GM21619 (cell line): ENCODE data around the gene ASTE1.
"Not testable (repeated sequence)": the region's sequence is repeated elsewhere in the genome, so short reads cannot be mapped to it uniquely, and the experiment has no call there.

Source experiments
- ATAC-seq: cut with Tn5 transposase; IDR thresholded peaks from one replicate; pipeline ENCODE4 v1.9.1; 2021; ENCODE audit not compliant: unreplicated experiment

Gene ASTE1, protein sequence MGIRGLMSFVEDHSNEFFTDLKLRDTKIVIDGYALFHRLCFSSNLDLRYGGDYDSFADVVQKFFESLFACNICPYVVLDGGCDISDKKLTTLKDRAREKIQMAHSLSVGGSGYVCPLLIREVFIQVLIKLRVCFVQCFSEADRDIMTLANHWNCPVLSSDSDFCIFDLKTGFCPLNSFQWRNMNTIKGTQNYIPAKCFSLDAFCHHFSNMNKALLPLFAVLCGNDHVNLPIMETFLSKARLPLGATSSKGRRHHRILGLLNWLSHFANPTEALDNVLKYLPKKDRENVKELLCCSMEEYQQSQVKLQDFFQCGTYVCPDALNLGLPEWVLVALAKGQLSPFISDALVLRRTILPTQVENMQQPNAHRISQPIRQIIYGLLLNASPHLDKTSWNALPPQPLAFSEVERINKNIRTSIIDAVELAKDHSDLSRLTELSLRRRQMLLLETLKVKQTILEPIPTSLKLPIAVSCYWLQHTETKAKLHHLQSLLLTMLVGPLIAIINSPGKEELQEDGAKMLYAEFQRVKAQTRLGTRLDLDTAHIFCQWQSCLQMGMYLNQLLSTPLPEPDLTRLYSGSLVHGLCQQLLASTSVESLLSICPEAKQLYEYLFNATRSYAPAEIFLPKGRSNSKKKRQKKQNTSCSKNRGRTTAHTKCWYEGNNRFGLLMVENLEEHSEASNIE

DNA sequence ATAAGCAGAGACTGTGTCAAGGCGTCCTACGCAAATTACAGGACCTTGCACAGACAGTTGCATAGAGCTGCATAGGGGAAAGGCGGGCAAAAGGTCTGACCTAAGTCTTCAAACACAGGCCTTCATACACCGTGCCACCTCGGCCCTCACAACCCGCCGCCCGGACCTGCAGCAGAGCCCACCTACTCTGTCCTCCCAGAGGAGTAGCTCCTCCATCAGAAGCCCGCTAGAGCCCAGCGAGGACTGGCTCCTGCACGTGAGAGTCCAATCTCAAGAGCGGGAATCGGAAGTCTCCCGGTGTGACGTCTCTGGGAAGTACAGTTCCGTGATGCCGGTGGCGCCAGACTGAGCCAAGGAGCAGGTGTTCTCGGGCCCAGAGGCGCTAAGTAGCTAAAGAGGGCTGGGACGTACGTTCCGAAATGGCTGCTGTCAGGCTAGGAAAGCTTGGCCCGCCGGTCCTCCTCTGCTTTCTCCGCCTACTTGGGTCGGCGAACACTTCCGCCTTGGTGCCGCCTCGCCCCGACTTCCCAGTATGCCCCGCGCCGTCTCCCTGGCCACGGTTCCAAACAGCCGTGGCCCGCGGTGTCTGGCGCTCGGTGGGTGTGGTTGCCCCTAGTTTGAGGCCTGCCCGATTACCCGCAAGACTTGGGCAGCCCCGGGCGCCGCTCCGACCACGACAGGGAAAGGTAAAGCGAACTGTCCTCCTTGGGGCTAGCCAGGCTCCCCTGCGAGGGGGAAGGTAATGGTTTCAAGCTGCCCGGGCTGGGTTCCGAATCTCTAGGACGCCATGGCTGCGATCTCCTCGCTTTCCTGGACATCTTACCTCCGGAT, at the start of gene ASTE1, which contains the start of gene NEK11:
ASTE1 (minus strand) TSS at position 505 of the 831 bp plus-strand sequence. CDS start 1,519 bp downstream, outside the sequence.
NEK11 (plus strand) TSS at position 557 of the 831 bp plus-strand sequence. CDS start 2,832 bp downstream, outside the sequence.
- peak; percentile 98 for ATAC-seq

DNA sequence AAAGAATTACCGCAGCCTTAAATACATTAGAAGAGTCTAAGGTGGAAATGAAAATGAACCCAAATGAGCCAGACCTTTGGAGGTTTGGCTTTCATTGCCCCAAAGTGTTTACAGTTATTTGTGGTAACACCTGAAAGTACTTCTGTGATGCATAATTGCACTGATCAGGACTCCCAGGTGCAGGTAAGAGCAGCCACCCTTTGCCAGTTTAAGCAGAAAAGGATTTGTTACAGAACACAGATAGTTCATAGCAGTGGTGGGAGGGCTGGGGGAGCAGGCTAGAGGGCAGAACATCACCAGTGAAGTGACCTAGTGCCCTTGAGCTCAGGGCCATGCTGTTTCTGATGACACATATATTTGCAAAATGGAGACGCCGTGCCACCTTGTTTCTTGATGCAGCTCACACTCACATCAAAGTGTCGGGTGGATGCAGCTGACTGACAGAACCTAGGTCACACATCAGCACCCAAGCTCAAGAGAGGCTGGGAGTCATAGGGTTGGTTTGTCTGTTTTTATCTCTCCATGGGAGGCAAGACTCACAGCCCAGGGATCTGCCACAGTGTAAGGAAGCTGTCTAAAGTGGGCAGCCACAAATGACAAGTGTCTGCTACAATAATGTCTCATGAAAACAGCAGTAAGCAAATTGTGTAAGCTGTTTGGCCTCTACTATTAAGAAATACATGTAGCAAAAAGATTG, 49.2 kb upstream of the ASTE1 start:
- ATAC-seq, result no peak

DNA sequence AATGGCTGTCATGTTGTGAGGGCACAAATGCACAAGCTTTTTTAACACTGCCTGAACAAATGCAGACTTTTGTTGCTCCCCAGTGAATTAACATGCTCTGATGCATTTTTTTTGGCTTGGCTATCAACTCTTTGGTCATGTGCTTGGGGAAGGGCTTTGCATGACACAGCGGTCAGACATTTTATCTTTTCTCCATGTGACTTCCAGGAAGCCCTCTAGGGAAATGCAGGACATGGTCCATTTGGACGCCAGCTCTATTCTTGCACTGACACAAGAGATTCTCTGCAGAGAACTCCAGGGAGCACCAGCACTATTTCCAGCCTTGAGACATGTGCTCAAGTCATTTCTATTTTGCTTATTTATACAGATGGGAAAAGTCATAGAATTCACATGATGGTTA, 46.2 kb upstream of the ASTE1 start:
- ATAC-seq, result no peak

DNA sequence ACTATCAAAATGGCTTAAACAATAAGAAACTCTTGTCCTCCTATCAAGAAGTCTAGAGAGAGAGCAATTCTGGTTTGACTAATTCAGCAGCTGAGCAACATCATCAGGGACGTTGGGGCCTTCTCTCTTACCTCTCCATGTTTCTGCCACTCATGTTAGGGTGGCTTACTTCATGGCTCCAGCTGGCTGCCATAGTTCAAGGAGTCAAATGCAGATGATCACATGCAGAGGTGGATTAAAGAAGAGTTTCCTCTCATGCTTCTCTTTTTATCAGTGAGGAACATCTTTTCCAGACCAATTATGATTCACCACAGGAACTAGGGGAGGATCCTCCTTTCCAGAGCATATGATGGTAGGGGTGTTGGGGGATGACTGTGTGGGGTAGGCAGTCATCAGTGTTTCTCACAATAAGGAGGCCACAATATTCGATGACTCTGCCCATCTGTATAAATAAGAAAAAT, 45.5 kb upstream of the ASTE1 start:
- ATAC-seq, result no peak

DNA sequence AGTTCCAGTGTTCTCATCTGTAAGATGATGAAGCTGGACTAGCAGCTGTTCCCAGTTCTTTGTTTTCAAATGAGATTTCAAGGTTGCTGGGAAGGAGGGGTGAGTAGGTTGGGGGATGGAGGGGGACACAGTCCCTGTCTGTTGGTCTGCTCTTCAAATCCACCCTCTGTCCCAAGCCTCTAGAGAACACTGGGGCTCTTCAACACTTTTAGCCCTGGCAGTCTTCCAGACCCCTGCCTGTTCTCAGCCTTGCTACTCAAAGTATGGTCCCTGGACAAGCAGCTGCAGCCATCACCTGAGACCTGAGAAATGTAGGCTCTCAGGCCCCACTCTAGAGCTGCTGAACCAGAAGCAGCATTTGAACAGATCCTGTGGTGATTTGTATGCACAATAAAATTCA, 41.4 kb upstream of the ASTE1 start:
- ATAC-seq, result no peak

DNA sequence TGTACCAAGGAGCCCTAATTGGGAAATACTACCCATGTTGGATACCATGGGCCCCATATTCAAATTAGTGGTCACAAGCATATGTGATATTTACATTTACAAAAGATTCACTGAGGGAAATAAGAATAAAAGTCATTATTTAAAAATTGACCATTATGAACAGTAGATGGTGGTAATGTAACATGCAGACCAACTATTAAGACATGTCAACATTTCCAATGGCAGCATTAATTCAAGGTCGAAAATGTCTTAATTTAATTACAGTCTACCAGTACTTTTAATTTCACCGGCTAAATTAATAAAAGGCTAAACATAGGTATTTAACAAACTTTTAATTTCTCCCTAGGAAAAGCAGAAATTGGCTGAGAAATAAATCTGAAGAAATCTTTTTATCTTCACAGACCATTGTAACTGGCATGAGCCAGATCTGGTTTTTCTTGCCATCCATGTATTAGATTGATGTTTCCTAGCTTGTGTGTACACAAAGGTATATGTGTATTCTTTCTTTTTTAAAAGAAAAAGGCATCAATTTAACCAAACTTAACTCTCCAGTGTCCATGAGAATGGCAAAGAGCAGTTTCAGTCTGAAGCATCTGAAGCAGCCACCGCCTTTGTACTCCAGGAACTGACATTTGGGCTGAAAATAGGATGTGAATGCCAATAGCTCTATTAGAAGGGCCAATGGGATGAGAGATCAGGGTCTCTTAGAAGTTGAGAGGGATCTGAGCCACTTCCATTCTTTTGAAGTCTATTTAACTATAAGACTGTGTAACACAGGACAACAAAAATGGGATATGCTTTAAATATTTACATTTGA, 26.6 kb upstream of the ASTE1 start:
- no peak for ATAC-seq

DNA sequence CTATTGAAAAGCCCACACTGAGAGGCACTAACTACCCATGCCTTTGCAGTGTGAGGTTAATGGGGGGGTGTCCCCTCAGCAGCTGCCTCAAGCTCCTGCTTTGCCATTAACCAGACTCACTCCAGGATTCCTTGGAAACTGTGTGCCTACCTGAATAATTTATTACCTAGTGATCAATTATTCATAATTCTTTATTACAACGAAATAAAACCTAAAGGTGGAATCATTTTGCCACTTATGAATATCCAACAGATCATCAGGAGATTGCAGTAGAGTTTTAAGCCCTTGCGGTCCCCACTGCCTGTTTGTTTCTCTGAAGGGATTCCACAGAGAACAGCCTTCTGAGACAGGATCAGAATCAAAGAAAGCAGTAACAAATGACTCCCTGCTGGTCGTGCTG, 23.4 kb upstream of the ASTE1 start:
- ATAC-seq, result no peak

DNA sequence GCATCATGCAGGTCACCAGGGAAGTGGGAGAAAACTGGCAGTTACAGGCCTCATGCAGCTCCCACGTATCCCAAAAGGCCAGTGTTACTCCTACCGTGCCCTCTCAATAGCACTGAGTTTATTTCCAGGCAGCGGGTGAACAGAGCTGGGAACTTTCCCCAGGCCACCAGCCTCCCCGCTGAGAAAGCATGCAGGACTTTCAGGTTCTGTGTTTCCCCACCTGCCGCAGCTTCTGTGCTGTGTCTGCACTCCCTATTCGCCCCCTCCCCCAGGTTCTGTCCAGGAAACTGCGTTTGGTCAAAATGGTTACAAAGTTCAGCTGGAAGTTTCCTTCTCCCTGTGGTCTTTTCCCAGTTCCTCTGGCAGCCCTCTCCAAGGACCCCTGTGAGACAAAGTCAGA, 21.4 kb upstream of the ASTE1 start:
- ATAC-seq, result no peak

DNA sequence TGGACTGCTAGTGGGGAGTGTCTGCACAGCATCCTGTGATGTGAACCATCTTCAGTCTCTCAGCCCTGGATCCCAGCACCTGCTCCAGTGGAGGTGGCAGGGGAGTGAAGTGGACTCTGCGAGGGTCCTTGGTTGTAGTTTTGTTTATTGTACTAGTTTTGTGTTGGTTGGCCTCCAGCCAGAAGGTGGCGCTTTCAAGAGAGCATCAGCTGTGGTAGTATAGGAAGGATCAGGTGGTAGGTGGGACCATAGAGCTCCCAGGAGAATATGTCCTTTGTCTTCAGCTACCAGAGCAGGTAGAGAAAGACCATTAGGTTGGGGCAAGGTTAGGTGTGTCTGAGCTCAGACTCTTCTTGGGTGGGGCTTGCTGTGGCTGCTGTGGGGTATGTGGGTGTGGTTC, 21.0 kb upstream of the ASTE1 start:
- no peak for ATAC-seq

DNA sequence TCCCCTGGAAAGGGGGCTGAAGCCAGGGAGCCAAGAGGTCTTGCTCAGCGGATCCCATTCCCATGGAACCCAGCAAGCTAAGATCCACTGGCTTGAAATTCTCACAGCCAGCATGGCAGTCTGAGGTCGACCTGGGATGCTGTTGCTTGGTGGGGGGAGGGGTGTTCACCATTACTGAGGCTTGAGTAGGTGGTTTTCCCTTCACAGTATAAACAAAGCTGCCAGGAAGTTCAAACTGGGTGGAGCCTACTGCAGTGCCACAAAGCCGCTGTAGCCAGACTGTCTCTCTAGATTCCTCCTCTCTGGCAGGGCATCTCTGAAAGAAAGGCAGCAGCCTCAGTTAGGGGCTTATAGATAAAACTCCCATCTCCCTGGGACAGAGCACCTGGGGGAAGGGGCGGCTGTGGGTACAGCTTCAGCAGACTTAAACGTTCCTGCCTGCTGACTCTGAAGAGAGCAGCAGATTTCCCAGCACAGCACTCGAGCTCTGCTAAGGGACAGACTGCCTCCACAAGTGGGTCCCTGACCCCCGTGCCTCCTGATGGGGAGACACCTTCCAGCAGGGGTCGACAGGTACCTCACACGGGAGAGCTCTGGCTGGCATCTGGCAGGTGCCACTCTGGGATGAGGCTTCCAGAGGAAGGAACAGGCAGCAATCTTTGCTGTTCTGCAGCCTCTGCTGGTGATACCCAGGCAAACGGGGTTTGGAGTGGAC, 15.8 kb upstream of the ASTE1 start:
- not testable (repeated sequence) for ATAC-seq

DNA sequence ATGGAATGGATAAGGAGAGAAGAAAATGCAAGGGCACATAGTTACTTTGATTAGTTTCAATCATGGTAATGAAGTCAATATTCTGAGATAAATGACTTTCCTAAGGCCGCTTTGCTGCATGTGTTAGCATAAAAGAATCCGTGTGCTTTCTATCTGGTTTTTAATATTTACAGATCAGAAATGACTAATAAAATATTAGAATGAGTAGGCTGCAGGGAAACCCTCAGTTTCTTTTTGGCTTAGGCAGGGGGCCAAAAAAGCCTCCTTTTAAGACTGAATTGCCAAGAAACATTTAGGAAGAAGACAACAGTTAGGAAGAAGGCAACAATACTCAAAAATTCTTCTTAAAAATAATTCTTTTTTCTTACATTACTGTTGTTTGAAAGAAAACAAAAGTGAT, 11.7 kb upstream of the ASTE1 start:
- no peak for ATAC-seq

DNA sequence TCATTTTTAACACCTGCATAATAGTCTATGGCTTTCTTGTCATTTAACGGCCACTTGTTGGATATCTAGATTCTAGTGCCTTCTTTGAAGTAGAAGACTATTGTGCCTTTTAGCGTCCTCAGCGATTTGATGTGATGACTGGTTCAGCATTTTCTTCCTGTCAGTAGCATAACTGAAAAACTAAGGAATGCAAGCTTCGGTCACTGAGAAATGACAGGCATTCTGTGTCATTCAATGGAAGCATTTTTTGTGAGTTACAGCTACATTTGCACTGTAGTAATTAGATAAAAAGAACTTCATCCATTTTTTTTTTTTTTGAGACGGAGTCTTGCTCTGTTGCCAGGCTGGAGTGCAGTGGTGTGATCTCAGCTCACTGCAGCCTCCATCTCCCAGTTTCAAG, 10.4 kb upstream of the ASTE1 start:
- no peak for ATAC-seq

DNA sequence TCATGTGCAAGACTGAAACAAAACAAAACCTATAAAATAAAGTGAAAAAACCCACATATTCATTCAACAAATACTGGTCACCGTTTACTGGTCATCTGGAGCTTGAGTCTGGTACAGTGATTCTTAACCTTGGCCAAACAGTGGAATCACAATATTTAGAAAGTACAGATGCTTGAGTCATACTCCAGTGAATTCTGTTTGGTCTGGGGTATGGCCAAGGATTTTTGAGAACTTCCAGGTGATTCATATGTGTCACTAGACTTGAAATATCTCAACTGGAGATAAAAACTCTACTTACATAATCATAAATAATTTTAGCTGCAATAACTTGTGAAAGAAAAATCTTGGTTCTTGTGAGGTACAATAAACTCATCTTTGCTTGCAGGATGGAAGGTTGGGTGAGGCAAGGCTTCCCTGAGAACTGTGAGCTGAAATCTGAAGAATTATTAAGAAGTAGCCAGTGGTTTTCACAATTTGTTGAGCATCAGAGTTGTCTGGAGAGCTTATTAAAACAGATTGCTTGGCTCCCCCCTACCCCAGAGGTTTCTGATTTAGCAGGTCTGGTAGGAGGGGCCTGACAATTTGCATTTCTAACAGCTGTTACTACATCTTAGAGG, 9.7 kb upstream of the ASTE1 start:
- ATAC-seq, result no peak

DNA sequence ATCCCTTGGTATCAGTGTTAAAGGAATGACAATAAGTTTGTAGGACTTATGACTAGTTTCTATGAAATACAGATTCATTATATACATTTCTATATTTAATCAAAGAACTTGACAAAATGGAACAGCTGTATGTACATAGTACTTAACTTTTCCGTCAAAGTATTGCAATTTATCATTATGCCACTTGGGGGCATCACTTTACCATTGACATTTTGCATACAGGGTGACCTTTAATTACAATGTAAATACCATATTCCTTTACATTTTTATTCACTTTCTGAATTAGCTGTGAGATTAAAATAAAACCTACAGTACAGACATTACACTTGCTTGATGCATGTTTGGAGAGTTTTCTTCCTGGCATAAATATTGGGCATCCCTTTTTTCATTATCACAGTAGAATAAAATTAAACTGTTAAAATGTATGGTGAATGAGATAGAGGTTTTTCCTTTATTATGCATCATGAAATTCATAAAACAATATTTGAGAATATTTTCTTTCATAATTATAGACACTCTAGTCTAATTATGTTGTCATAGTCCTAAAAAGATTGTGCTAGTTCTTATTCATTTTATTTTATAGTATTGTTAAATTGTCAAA, 7.0 kb upstream of the ASTE1 start:
- no peak for ATAC-seq

DNA sequence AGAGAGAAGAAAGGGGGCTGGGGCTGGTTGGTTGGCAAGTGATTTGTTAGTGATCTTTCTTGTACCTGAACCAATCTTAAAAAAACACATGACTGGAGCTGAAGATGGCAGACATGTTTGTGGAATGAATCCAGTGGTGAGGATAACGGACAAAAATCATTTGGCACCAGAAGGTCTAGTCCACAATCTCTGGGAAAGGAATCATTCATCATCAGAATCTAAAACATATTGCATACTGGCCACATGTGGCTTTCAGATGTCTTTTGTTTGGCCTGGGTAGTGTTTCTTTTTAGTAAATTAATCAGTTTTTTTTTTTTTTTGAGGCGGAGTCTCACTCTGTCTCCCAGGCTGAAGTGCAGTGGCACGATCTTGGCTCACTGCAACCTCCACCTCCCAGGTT, 5.0 kb upstream of the ASTE1 start:
- no peak for ATAC-seq

DNA sequence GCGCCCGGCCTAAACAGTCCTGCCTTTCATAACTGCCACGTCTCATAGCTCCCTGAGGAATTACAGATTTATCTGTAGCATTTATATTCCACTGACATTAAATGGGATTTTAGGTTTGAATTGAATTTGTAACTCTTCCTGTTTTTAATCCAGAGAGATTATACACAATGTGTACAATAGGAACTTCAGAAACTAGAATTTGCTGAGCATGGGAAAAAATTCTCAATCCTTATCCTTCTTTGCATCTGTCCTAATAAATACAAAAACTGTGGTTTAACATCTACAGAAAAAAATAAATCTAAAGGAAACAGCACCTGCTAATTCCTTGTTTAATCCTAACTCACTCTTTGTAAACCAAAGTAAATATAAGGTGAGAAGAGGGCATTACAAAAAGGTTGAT, 2.2 kb upstream of the ASTE1 start:
- ATAC-seq, result no peak

DNA sequence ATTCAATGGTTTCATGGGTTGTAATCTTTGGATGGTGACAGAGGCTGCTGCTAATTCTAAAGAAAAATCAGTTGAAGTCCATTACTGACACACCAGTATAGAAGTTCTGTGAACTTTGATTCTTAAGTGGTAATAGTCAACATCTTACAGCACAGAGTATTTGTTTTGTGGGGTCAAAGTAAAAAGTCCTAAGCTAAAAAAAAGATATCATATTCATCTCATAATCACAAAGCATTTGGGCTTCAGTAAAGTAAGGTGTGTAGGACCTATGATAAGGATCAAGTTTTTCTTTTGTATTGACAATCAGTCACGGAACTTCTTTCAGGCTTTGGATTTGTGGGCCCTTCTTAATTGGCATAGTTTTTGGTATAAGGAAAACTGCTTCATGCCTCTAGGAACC, 1.1 kb downstream of the ASTE1 start:
- no peak for ATAC-seq

DNA sequence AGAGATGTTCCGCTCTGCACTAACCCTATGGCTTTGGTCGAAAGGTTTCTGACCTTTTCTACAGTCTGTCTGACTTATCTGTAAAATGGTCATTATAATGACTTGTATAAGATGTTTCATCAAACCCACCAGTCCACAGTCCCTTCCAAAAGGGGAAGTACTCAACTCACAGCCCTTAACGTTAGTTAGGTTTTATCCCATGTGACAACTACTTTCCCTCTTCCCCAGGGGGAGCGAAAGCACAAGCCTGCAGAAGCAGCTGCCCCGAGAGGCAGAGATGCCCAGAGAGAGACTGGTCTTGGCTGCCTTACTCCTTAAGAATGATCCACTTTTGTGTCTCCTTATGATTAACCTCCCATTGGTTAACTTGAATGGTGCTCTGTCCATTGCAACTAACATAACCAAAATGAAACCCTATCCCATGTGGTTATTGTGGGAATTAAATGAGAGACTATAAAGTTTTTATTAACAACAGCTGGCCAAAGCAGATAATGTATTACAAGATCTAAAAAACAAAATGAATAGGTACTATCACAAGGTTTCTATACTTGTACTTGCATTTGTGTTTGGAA, 6.4 kb downstream of the ASTE1 start:
- no peak for ATAC-seq
